ENCODE results near the gene INHBB.

GRCh38 chr2:120320318-120320851, 25.6 kb upstream of the INHBB start:
- TF ChIP-seq CTCF (IDR thresholded peaks at IDR 0.05; ENCODE audit: low read length) (no peak), EZH2 (IDR thresholded peaks at IDR 0.05; ENCODE audit: borderline replicate concordance, low read length) (no peak)
